ENCODE data around the gene PRRT3.

PRRT3 gene

GRCh38 chr3:9937486-9938238 lies 14.5 kb downstream of the PRRT3 start:
- peaks cover 47% of the 10 kb centered on the region for H3K36me3 Mint-ChIP-seq

GRCh38 chr3:9935966-9936510 lies 16.2 kb downstream of the PRRT3 start:
- ATAC-seq: no peak
- Mint-ChIP-seq H3K27ac (no peak overlapping the region), H3K36me3 (peaks cover 39% of the 10 kb centered on the region), H3K4me3 (no peak overlapping the region), H3K4me1 (peaks cover 31% of the 10 kb centered on the region), H3K9me3 (no peaks in the 10 kb centered on the region)
- no peak for DNase-seq (ENCODE audit: low spot score in 2 of 2)

More at GRCh38 chr3:9937486-9938238, 14.5 kb downstream of the PRRT3 start:
- DNase-seq (ENCODE audit: low spot score in 2 of 2) (no peak), ATAC-seq (no peak)
- no peak overlapping the region for H3K4me3 Mint-ChIP-seq
- peaks cover 25% of the 10 kb centered on the region for H3K4me1 Mint-ChIP-seq
- no peaks in the 10 kb centered on the region for H3K9me3 Mint-ChIP-seq
- H3K27ac Mint-ChIP-seq: no peak overlapping the region

GRCh38 chr3:9934993-9935392 lies 17.2 kb downstream of the PRRT3 start:
- peak overlapping the region; percentile 97 for H3K4me3 Mint-ChIP-seq
- peak overlapping the region; percentile 99 for H3K27ac Mint-ChIP-seq
- no peaks in the 10 kb centered on the region for H3K9me3 Mint-ChIP-seq
- H3K36me3 Mint-ChIP-seq: peaks cover 38% of the 10 kb centered on the region
- DNase-seq (ENCODE audit: low spot score in 2 of 2) (no peak), ATAC-seq (no peak)
- H3K4me1 Mint-ChIP-seq: peaks cover 31% of the 10 kb centered on the region

GRCh38 chr3:9934235-9934621 lies 18.0 kb downstream of the PRRT3 start:
- peaks cover 31% of the 10 kb centered on the region for H3K4me1 Mint-ChIP-seq
- ATAC-seq (no peak), DNase-seq (ENCODE audit: low spot score in 2 of 2) (no peak)

GRCh38 chr3:9933561-9934234 lies 18.5 kb downstream of the PRRT3 start, which contains the start of gene CRELD1:
CRELD1 (plus strand) TSS chr3:9933834; CDS start chr3:9934439, 605 bp downstream.
- peak within 1 kb of the TSS; percentile 99 for H3K27ac Mint-ChIP-seq
- peak within 1 kb of the TSS; percentile 97 for H3K4me3 Mint-ChIP-seq
- peaks cover 38% of the 10 kb centered on the region for H3K36me3 Mint-ChIP-seq
- ATAC-seq: peak; percentile 88
- H3K4me1 Mint-ChIP-seq: peaks cover 31% of the 10 kb centered on the region
- DNase-seq (ENCODE audit: low spot score in 2 of 2): peak; percentile 92 to 98
- H3K9me3 Mint-ChIP-seq: no peaks in the 10 kb centered on the region

More at GRCh38 chr3:9934235-9934621, 18.0 kb downstream of the PRRT3 start:
- peak overlapping the region; percentile 97 for H3K4me3 Mint-ChIP-seq
- H3K36me3 Mint-ChIP-seq: peaks cover 38% of the 10 kb centered on the region
- no peaks in the 10 kb centered on the region for H3K9me3 Mint-ChIP-seq
- H3K27ac Mint-ChIP-seq: peak overlapping the region; percentile 99

- Mint-ChIP-seq H3K4me3 (peak overlapping the region; percentile 97), H3K27ac (peak overlapping the region; percentile 99), H3K9me3 (no peaks in the 10 kb centered on the region), H3K4me1 (peaks cover 31% of the 10 kb centered on the region), H3K36me3 (peaks cover 38% of the 10 kb centered on the region)
- ATAC-seq (peak; percentile 91), DNase-seq (ENCODE audit: low spot score in 2 of 2) (peak; percentile 69 to 89)
Measured at GRCh38 chr3:9932843-9933560, 19.2 kb downstream of the PRRT3 start.

GRCh38 chr3:9932535-9932842 lies 19.7 kb downstream of the PRRT3 start:
- DNase-seq (ENCODE audit: low spot score in 2 of 2): no peak
- peaks cover 31% of the 10 kb centered on the region for H3K4me1 Mint-ChIP-seq
- no peak for ATAC-seq
- H3K9me3 Mint-ChIP-seq: no peaks in the 10 kb centered on the region
- H3K27ac Mint-ChIP-seq: peak overlapping the region; percentile 99
- H3K4me3 Mint-ChIP-seq: peak overlapping the region; percentile 97
- peaks cover 36% of the 10 kb centered on the region for H3K36me3 Mint-ChIP-seq

GRCh38 chr3:9930804-9931418 lies 21.3 kb downstream of the PRRT3 start:
- Mint-ChIP-seq H3K27ac (peak overlapping the region; percentile 71), H3K4me3 (no peak overlapping the region)

GRCh38 chr3:9928158-9928557 lies 24.1 kb downstream of the PRRT3 start:
- peaks cover 9% of the 10 kb centered on the region for H3K4me1 Mint-ChIP-seq
- H3K9me3 Mint-ChIP-seq: no peaks in the 10 kb centered on the region
- H3K4me3 Mint-ChIP-seq: no peak overlapping the region
- no peak overlapping the region for H3K27ac Mint-ChIP-seq
- no peak for ATAC-seq
- peaks cover 10% of the 10 kb centered on the region for H3K36me3 Mint-ChIP-seq
- no peak for DNase-seq (ENCODE audit: low spot score in 2 of 2)

More at GRCh38 chr3:9930804-9931418, 21.3 kb downstream of the PRRT3 start:
- ATAC-seq: no peak
- Mint-ChIP-seq H3K9me3 (no peaks in the 10 kb centered on the region), H3K36me3 (peaks cover 20% of the 10 kb centered on the region), H3K4me1 (peaks cover 31% of the 10 kb centered on the region)
- DNase-seq (ENCODE audit: low spot score in 2 of 2): no peak

GRCh38 chr3:9918261-9919038 lies 33.8 kb downstream of the PRRT3 start:
- DNase-seq (ENCODE audit: low spot score in 2 of 2): no peak
- Mint-ChIP-seq H3K4me1 (peaks cover 15% of the 10 kb centered on the region), H3K9me3 (no peaks in the 10 kb centered on the region), H3K27ac (no peak overlapping the region), H3K4me3 (no peak overlapping the region), H3K36me3 (no peaks in the 10 kb centered on the region)
- no peak for ATAC-seq

- Mint-ChIP-seq H3K36me3 (peaks cover under 1% of the 10 kb centered on the region), H3K27ac (no peak overlapping the region), H3K4me1 (peaks cover 15% of the 10 kb centered on the region), H3K9me3 (no peaks in the 10 kb centered on the region), H3K4me3 (no peak overlapping the region)
- ATAC-seq (no peak), DNase-seq (ENCODE audit: low spot score in 2 of 2) (no peak)
Measured at GRCh38 chr3:9917820-9918219, 34.4 kb downstream of the PRRT3 start.

GRCh38 chr3:9916734-9917680 lies 35.2 kb downstream of the PRRT3 start, which contains the start of gene IL17RC:
IL17RC (plus strand) TSS chr3:9917098; CDS start chr3:9917316, 218 bp downstream.
- peak within 1 kb of the TSS; percentile 64 for H3K4me3 Mint-ChIP-seq
- H3K36me3 Mint-ChIP-seq: peaks cover 9% of the 10 kb centered on the region
- H3K9me3 Mint-ChIP-seq: no peaks in the 10 kb centered on the region
- DNase-seq (ENCODE audit: low spot score in 2 of 2) (no peak), ATAC-seq (peak; percentile 69)
- peaks cover 21% of the 10 kb centered on the region for H3K4me1 Mint-ChIP-seq
- no peak within 1 kb of the TSS for H3K27ac Mint-ChIP-seq

- Mint-ChIP-seq H3K4me3 (peak overlapping the region; percentile 64), H3K4me1 (peaks cover 27% of the 10 kb centered on the region), H3K9me3 (no peaks in the 10 kb centered on the region), H3K27ac (no peak overlapping the region), H3K36me3 (peaks cover 10% of the 10 kb centered on the region)
- ATAC-seq (no peak), DNase-seq (ENCODE audit: low spot score in 2 of 2) (no peak)
Measured at GRCh38 chr3:9916346-9916733, 35.9 kb downstream of the PRRT3 start.

Measured in stimulated activated effector memory CD8-positive, alpha-beta T cell treated with anti-CD3 and anti-CD28 coated beads, Interleukin-12 subunit alpha, Interleukin-12 subunit beta, amount 100 ng/mL, for 72 hours (primary cell).